ENCODE measurements around the gene MALAT1. TPM values are rescaled to one million over a fixed set of nuclear protein-coding genes. Genes with fewer than 3 reads are reported as not detected.

MALAT1 gene
- total and polyA plus RNA-seq, 2 of the 13 experiments (the other 11 are each of a cell fraction or from before 2014, with no cell fraction given), result 143 to 1,237 TPM

DNA sequence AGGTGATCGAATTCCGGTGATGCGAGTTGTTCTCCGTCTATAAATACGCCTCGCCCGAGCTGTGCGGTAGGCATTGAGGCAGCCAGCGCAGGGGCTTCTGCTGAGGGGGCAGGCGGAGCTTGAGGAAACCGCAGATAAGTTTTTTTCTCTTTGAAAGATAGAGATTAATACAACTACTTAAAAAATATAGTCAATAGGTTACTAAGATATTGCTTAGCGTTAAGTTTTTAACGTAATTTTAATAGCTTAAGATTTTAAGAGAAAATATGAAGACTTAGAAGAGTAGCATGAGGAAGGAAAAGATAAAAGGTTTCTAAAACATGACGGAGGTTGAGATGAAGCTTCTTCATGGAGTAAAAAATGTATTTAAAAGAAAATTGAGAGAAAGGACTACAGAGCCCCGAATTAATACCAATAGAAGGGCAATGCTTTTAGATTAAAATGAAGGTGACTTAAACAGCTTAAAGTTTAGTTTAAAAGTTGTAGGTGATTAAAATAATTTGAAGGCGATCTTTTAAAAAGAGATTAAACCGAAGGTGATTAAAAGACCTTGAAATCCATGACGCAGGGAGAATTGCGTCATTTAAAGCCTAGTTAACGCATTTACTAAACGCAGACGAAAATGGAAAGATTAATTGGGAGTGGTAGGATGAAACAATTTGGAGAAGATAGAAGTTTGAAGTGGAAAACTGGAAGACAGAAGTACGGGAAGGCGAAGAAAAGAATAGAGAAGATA lies at the start of gene MALAT1 (continued):
- TF ChIP-seq HES4 (CRISPR knock-in tag; IDR thresholded peaks at IDR 0.05; ENCODE audit: borderline replicate concordance) (no peak), ZBTB7A (CRISPR knock-in tag; IDR thresholded peaks at IDR 0.05) (no peak), ZNF12 (CRISPR knock-in tag; IDR thresholded peaks at IDR 0.05) (peak; percentile 77), HNRNPH1 (optimal IDR thresholded peaks at IDR 0.05; ENCODE audit: low read depth, low read length) (peak; percentile 93), ATM (IDR thresholded peaks at IDR 0.05; ENCODE audit: borderline replicate concordance) (no peak), U2AF1 (optimal IDR thresholded peaks at IDR 0.05; ENCODE audit: low read depth, low read length) (peak; percentile 59), NR2F2 (IDR thresholded peaks at IDR 0.05; ENCODE audit: borderline replicate concordance, low read depth) (no peak), ZNF768 (CRISPR knock-in tag; IDR thresholded peaks at IDR 0.05) (peak; percentile 56; the same call in 1 of the 2 replicates), ARNT (IDR thresholded peaks at IDR 0.05) (no peak), ZKSCAN8 (CRISPR knock-in tag; IDR thresholded peaks at IDR 0.05; ENCODE audit: borderline replicate concordance) (peak; percentile 51), PCBP2 (optimal IDR thresholded peaks at IDR 0.05; ENCODE audit: low read depth, low read length, poor library complexity, severe bottlenecking) (no peak), ATF7 (IDR thresholded peaks at IDR 0.05) (peak; percentile 88), ATF7 (CRISPR knock-in tag; IDR thresholded peaks at IDR 0.05) (no peak), RXRA (CRISPR knock-in tag; IDR thresholded peaks at IDR 0.05) (peak; percentile 35; the same call in 1 of the 2 replicates), MTF2 (CRISPR knock-in tag; IDR thresholded peaks at IDR 0.05; ENCODE audit: borderline replicate concordance) (no peak), ZNF552 (CRISPR knock-in tag; IDR thresholded peaks at IDR 0.05; ENCODE audit: borderline replicate concordance) (no peak), NFKBIZ (CRISPR knock-in tag; IDR thresholded peaks at IDR 0.05) (peak; percentile 81; the same call in 1 of the 2 replicates), HNRNPLL (IDR thresholded peaks at IDR 0.05; ENCODE audit: low read depth, low read length, poor library complexity, severe bottlenecking) (no peak), ZEB1 (IDR thresholded peaks at IDR 0.05; ENCODE audit: insufficient replicate concordance, low read depth) (peak; percentile 48)
- TF ChIP-seq, protein P1, sequence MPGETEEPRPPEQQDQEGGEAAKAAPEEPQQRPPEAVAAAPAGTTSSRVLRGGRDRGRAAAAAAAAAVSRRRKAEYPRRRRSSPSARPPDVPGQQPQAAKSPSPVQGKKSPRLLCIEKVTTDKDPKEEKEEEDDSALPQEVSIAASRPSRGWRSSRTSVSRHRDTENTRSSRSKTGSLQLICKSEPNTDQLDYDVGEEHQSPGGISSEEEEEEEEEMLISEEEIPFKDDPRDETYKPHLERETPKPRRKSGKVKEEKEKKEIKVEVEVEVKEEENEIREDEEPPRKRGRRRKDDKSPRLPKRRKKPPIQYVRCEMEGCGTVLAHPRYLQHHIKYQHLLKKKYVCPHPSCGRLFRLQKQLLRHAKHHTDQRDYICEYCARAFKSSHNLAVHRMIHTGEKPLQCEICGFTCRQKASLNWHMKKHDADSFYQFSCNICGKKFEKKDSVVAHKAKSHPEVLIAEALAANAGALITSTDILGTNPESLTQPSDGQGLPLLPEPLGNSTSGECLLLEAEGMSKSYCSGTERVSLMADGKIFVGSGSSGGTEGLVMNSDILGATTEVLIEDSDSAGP (CRISPR knock-in tag; IDR thresholded peaks at IDR 0.05; ENCODE audit: borderline replicate concordance), result no peak; the same call in 1 of the 2 replicates
- TF ChIP-seq, protein P2, sequence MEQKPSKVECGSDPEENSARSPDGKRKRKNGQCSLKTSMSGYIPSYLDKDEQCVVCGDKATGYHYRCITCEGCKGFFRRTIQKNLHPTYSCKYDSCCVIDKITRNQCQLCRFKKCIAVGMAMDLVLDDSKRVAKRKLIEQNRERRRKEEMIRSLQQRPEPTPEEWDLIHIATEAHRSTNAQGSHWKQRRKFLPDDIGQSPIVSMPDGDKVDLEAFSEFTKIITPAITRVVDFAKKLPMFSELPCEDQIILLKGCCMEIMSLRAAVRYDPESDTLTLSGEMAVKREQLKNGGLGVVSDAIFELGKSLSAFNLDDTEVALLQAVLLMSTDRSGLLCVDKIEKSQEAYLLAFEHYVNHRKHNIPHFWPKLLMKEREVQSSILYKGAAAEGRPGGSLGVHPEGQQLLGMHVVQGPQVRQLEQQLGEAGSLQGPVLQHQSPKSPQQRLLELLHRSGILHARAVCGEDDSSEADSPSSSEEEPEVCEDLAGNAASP (CRISPR knock-in tag; IDR thresholded peaks at IDR 0.05; ENCODE audit: borderline replicate concordance), result peak; percentile 87
- TF ChIP-seq, protein P3, sequence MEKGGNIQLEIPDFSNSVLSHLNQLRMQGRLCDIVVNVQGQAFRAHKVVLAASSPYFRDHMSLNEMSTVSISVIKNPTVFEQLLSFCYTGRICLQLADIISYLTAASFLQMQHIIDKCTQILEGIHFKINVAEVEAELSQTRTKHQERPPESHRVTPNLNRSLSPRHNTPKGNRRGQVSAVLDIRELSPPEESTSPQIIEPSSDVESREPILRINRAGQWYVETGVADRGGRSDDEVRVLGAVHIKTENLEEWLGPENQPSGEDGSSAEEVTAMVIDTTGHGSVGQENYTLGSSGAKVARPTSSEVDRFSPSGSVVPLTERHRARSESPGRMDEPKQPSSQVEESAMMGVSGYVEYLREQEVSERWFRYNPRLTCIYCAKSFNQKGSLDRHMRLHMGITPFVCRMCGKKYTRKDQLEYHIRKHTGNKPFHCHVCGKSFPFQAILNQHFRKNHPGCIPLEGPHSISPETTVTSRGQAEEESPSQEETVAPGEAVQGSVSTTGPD (CRISPR knock-in tag; IDR thresholded peaks at IDR 0.05), result no peak
- TF ChIP-seq, protein P4, sequence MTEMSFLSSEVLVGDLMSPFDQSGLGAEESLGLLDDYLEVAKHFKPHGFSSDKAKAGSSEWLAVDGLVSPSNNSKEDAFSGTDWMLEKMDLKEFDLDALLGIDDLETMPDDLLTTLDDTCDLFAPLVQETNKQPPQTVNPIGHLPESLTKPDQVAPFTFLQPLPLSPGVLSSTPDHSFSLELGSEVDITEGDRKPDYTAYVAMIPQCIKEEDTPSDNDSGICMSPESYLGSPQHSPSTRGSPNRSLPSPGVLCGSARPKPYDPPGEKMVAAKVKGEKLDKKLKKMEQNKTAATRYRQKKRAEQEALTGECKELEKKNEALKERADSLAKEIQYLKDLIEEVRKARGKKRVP (CRISPR knock-in tag; IDR thresholded peaks at IDR 0.05), result peak; percentile 5 to 74; a peak in 2 of 4 replicates
- TF ChIP-seq, protein P5, sequence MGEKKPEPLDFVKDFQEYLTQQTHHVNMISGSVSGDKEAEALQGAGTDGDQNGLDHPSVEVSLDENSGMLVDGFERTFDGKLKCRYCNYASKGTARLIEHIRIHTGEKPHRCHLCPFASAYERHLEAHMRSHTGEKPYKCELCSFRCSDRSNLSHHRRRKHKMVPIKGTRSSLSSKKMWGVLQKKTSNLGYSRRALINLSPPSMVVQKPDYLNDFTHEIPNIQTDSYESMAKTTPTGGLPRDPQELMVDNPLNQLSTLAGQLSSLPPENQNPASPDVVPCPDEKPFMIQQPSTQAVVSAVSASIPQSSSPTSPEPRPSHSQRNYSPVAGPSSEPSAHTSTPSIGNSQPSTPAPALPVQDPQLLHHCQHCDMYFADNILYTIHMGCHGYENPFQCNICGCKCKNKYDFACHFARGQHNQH (CRISPR knock-in tag; IDR thresholded peaks at IDR 0.05), result peak; percentile 94

All from HepG2 (cell line).